Measurements from ENCODE around the gene LRRC31.

GRCh38 chr3:169812332-169813235 is 57.2 kb downstream of the LRRC31 start, which contains the start of the genes LRRC34 and LRRIQ4:
- peak; percentile 40 for TF ChIP-seq POLR2AphosphoS5 (IDR thresholded peaks at IDR 0.05; ENCODE audit: borderline replicate concordance, low read depth, low read length)
- TF ChIP-seq EZH2 (IDR thresholded peaks at IDR 0.05) = no peak
